Coronary artery (tissue), 2 donors: ENCODE data around the gene HOXB7.

Experiments
- DNase-seq: peaks from one replicate; pipeline ENCODE4 v3.0.0-alpha.2; 2017; ENCODE audit warnings: low spot score
- H3K27ac ChIP-seq, 2 donors: fragments of 200-600 bp; sonication (generic); one replicate each; pipeline ENCODE4 v1.5.1; 2016 to 2019
- H3K4me3 ChIP-seq: fragments of 200-600 bp; sonication (generic); 2 replicates; pipeline ENCODE4 v1.5.1; 2016; ENCODE audit warnings: mild to moderate bottlenecking, moderate library complexity
- CTCF ChIP-seq: fragments of 200-600 bp; sonication (generic); IDR thresholded peaks from one replicate; pipeline ENCODE4 v1.5.1; 2019; ENCODE audit warnings: antibody characterized with exemption

The HOXB7 gene

DNA sequence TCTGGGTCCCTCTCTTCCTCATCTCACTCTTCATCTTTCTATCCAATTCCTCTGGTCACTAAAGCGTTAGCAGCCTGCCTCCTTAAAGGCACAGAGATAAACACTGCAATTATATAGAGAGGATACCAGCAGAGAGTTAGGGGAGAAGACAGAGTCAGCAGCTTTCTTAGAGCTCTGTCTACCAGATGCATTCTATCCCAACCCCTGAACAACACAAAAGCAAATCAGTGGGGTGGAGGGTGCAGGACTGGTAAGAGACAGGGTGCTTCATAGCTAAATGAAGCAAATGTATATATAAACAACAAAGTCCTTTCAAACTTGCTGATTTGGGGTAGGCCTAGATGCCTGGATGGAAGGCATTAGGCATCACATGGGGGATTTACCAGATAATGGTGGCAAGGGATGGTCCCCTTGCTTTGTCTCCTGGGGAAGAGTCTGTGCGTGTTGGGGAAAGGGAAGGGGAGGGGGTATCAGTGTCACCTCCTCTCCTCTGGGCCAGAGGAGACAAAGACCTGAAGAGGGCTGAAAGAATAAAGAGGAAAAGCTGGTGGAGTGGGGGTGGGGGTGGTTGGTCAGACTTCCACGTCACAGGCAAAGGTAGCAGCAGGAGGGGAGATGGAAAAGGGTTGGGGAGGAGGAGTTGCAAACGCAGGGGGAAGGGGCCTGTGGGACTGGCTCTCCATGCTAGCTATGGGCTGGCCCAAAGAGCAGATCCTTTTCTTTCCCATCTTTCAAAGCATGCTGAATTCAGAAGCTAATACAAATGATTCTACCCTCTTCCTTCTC is 44.7 kb downstream of the HOXB7 start:
- no peak for DNase-seq
- no peak for TF ChIP-seq CTCF
- Histone ChIP-seq H3K4me3 (no peak overlapping the region), H3K27ac (no peak overlapping the region)

DNA sequence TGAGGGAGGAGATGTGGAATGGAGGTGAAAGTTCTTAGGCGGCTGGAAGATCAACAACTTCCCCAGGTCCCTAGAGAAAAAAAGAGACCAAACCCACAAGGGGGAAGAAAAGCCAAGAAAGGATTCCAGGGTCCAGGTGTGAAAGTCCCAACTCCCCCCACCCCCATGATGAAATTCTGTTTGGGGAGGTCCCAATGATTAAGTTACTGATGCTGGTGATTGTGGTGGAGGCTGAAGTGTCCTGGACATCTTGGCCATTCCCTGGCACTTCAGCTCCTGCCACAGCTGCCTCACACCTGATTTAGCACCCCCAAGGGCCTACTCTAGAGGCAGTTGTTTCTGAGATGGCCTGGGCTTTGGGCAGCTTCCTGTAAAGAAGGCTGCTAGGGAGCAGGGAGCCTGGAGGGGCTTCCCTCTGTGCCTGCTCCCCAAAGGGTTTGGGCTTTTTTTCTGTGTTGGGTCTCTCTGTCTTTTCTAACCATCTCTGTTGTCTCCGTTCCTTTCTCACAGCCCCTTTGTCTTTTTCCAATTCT is 45.7 kb downstream of the HOXB7 start:
- no peak for TF ChIP-seq CTCF
- no peak for DNase-seq
- H3K4me3 ChIP-seq = peak overlapping the region; percentile 74
- H3K27ac ChIP-seq = no peak overlapping the region

DNA sequence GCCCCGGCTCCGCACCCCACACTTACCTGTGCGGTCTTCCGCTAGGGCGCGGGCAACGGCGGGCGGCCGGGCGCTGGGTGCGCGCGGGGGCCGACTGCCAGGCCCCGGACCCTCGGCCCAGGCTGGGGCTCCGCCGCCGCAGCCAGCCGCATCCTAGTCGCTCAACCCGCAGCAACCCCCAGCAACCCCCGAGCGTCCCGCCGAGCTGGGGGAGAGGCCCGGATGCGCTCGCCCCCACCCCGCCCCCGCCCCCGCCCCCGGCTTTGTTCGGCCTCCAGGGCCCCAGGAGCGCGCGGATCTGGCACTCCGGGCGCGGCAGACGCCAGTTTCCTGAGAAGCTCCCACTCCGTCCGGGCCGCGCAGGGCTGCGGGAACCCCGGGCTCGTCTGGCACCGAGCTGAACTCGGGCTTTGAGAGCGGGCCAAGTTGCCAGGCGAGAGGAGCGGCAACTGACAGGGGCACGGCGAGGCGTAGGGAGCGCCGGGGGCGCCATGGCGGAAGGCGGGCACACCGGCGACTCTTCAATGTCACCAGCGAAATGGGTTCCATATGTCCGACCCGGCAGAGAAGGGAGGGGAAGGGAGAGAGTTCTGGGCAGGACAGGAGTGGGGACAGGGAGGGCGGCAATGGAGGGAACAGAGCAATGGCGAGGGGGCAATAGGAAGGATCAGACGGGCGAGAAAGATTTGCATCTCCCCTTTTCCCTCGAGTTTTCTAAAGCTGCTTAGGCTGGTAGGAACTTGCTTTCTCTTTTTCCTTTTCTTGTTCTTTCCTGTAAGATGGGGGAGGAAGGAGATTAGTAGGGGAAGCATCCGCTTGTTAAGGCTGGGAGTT is 46.4 kb downstream of the HOXB7 start:
- no peak for TF ChIP-seq CTCF
- Histone ChIP-seq H3K27ac (peak overlapping the region; percentile 34 to 60), H3K4me3 (peak overlapping the region; percentile 74)
- no peak for DNase-seq

- H3K4me3 ChIP-seq = peak overlapping the region; percentile 74
- TF ChIP-seq CTCF = no peak
- H3K27ac ChIP-seq = peak overlapping the region; percentile 34 to 60
- no peak for DNase-seq
Observed at GRCh38 chr17:48563867-48564187, 47.0 kb downstream of the HOXB7 start.

GRCh38 chr17:48563385-48563838 is 47.4 kb downstream of the HOXB7 start:
- peak overlapping the region; percentile 74 for H3K4me3 ChIP-seq
- no peak for TF ChIP-seq CTCF
- no peak for DNase-seq
- H3K27ac ChIP-seq = peak overlapping the region in 1 of 2 donors; percentile 60

- no peak for DNase-seq
- H3K4me3 ChIP-seq = peak overlapping the region; percentile 74
- no peak for TF ChIP-seq CTCF
- peak overlapping the region in 1 of 2 donors; percentile 60 for H3K27ac ChIP-seq
Observed at GRCh38 chr17:48562934-48563333, 47.9 kb downstream of the HOXB7 start.
